Measurements from ENCODE around the gene PPFIA2. TPM values are rescaled to one million over a fixed set of nuclear protein-coding genes. Genes with fewer than 3 reads are reported as not detected.
"Not testable (repeated sequence)": the region's sequence is repeated elsewhere in the genome, so short reads cannot be mapped to it uniquely, and the experiment has no call there.

PPFIA2 gene
- total RNA-seq, 3 donors from 2014 or later = not detected

GRCh38 chr12:81617915-81618314, 141.2 kb downstream of the PPFIA2 start:
- no peak for ATAC-seq
- H3K36me3 Mint-ChIP-seq (ENCODE audit: insufficient read depth) = no peaks in the 10 kb centered on the region
- no peak overlapping the region for H3K4me3 Mint-ChIP-seq
- H3K4me1 Mint-ChIP-seq (ENCODE audit: low read depth) = no peaks in the 10 kb centered on the region
- no peaks in the 10 kb centered on the region for H3K9me3 Mint-ChIP-seq
- no peak for DNase-seq
- H3K27me3 Mint-ChIP-seq (ENCODE audit: low read depth) = no peaks in the 10 kb centered on the region

GRCh38 chr12:81615026-81615588, 144.0 kb downstream of the PPFIA2 start:
- DNase-seq = no peak
- Mint-ChIP-seq H3K27me3 (ENCODE audit: low read depth) (peaks cover 2% of the 10 kb centered on the region), H3K4me3 (no peak overlapping the region), H3K9me3 (no peaks in the 10 kb centered on the region), H3K4me1 (ENCODE audit: low read depth) (no peaks in the 10 kb centered on the region), H3K36me3 (ENCODE audit: insufficient read depth) (no peaks in the 10 kb centered on the region)
- no peak for ATAC-seq

GRCh38 chr12:81610955-81611889, 147.9 kb downstream of the PPFIA2 start:
- ATAC-seq (peak in 1 of 2 donors; percentile 27), DNase-seq (no peak)
- no peaks in the 10 kb centered on the region for H3K9me3 Mint-ChIP-seq
- peaks cover 2% of the 10 kb centered on the region for H3K27me3 Mint-ChIP-seq (ENCODE audit: low read depth)
- no peak overlapping the region for H3K4me3 Mint-ChIP-seq
- no peaks in the 10 kb centered on the region for H3K36me3 Mint-ChIP-seq (ENCODE audit: insufficient read depth)
- H3K4me1 Mint-ChIP-seq (ENCODE audit: low read depth) = no peaks in the 10 kb centered on the region

- H3K4me3 Mint-ChIP-seq = no peak overlapping the region
- H3K36me3 Mint-ChIP-seq (ENCODE audit: insufficient read depth) = no peaks in the 10 kb centered on the region
- H3K4me1 Mint-ChIP-seq (ENCODE audit: low read depth) = no peaks in the 10 kb centered on the region
Observed at GRCh38 chr12:81597928-81598604, 161.1 kb downstream of the PPFIA2 start.

DNA sequence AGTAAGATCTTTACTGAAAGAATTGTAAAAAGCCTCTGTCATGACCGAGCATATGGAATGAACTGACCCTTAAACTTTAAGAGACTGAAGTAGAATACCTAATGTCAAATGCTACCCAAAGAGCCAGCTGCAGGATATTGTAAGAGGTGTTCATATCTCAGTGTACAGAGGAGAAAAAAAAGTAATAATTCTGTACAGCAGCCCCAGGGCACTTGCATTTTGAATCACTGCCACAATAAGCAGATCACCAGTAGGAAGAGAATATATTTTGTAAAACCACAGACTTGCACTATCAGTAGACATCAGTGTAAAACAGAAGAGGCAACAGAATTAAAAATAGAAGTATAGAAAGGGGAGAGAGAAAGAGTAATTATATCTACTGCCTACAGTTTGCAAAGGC, 162.6 kb downstream of the PPFIA2 start:
- Mint-ChIP-seq H3K27me3 (ENCODE audit: low read depth) (no peaks in the 10 kb centered on the region), H3K36me3 (ENCODE audit: insufficient read depth) (no peaks in the 10 kb centered on the region), H3K9me3 (no peaks in the 10 kb centered on the region), H3K4me1 (ENCODE audit: low read depth) (no peaks in the 10 kb centered on the region), H3K4me3 (no peak overlapping the region)
- ATAC-seq (no peak), DNase-seq (no peak)

More at GRCh38 chr12:81597928-81598604, 161.1 kb downstream of the PPFIA2 start:
- H3K9me3 Mint-ChIP-seq = no peaks in the 10 kb centered on the region
- H3K27me3 Mint-ChIP-seq (ENCODE audit: low read depth) = no peaks in the 10 kb centered on the region
- DNase-seq (no peak), ATAC-seq (no peak)

- no peaks in the 10 kb centered on the region for H3K4me1 Mint-ChIP-seq (ENCODE audit: low read depth)
- ATAC-seq (no peak), DNase-seq (no peak)
- no peaks in the 10 kb centered on the region for H3K36me3 Mint-ChIP-seq (ENCODE audit: insufficient read depth)
- peaks cover 6% of the 10 kb centered on the region for H3K9me3 Mint-ChIP-seq
- H3K4me3 Mint-ChIP-seq = no peak overlapping the region
- no peaks in the 10 kb centered on the region for H3K27me3 Mint-ChIP-seq (ENCODE audit: low read depth)
Observed at GRCh38 chr12:81591256-81591655, 167.9 kb downstream of the PPFIA2 start.

DNA sequence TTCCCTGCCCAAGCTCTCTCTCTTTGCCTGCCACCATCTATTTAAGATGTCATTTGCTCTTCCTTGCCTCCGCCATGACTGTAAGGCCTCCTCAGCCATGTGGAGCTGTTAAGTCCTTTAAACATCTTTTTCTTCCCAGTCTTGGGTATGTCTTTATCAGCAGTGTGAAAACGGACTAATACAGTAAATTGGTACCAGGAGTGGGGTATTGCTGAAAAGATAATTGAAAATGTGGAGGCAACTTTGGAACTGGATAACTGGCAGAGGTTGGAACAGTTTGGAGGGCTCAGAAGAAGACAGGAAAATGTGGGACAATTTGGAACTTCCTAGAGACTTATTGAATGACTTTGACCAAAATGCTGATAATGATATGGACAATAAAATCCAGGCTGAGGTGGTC, 168.4 kb downstream of the PPFIA2 start:
- not testable (repeated sequence) for H3K4me1 Mint-ChIP-seq (ENCODE audit: low read depth); DNase-seq; H3K9me3 Mint-ChIP-seq; ATAC-seq; H3K36me3 Mint-ChIP-seq (ENCODE audit: insufficient read depth); H3K27me3 Mint-ChIP-seq (ENCODE audit: low read depth); H3K4me3 Mint-ChIP-seq

DNA sequence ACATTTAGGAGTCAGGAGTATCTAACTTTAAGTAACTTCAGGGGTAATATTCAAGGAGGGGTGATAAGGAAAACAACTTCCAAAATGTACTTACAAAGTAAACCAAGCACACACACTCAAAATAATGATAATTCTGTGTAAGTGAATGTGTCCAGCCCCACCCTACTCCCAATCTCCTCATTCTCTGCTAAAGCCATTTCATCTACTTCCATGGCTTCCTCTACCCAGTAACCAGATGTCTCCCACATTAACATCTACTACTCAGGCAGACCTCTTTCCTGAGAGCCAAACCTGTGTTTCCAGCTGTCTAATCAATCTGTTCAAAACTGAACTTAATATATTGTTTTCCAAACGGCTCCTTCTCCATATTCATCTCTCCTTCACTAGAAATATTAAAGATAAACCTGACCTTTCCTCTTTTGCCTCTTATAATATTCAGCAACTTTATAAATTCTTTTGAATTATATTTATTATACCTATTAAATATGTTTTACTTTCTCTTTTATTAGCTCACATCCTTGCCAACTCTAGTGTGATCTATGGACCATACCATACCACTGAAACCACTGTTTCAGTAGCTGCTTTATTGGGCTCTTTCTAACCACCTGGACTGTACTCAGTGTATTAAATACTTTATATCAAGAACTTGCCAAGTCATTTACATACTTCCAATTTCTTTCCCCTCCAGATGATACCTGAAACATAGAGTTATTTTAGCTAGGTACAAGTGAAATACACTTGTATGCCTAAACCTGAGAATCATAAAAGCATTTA, 170.7 kb downstream of the PPFIA2 start:
- ATAC-seq (no peak), DNase-seq (no peak)
- Mint-ChIP-seq H3K4me1 (ENCODE audit: low read depth) (no peaks in the 10 kb centered on the region), H3K4me3 (no peak overlapping the region), H3K27me3 (ENCODE audit: low read depth) (no peaks in the 10 kb centered on the region), H3K36me3 (ENCODE audit: insufficient read depth) (no peaks in the 10 kb centered on the region), H3K9me3 (peaks cover 6% of the 10 kb centered on the region)

DNA sequence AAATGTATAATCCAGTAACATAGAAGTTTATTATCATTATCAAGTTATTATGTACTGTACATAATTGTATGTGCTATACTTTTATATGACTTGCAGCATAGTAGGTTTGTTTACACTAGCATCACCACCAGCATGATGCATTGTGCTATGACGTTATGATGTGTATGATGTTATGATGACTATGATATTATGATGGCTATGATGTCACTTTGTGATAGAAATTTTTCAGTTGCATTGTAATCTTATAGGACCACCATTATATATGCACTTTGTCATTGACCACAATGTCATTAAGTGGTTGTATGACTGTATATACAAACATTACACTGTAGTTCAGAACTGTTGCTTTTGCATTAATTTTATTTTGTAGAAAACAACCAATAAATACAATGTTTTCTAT, 173.4 kb downstream of the PPFIA2 start:
- Mint-ChIP-seq H3K9me3 (peaks cover 4% of the 10 kb centered on the region), H3K36me3 (ENCODE audit: insufficient read depth) (no peaks in the 10 kb centered on the region), H3K27me3 (ENCODE audit: low read depth) (no peaks in the 10 kb centered on the region), H3K4me3 (no peak overlapping the region), H3K4me1 (ENCODE audit: low read depth) (no peaks in the 10 kb centered on the region)
- DNase-seq (no peak), ATAC-seq (no peak)

- H3K4me1 Mint-ChIP-seq (ENCODE audit: low read depth) = no peaks in the 10 kb centered on the region
- no peak for DNase-seq
- no peaks in the 10 kb centered on the region for H3K36me3 Mint-ChIP-seq (ENCODE audit: insufficient read depth)
- H3K9me3 Mint-ChIP-seq = no peaks in the 10 kb centered on the region
- H3K4me3 Mint-ChIP-seq = no peak overlapping the region
- no peak for ATAC-seq
- no peaks in the 10 kb centered on the region for H3K27me3 Mint-ChIP-seq (ENCODE audit: low read depth)
Observed at GRCh38 chr12:81573228-81573627, 185.9 kb downstream of the PPFIA2 start.

GRCh38 chr12:81572411-81572810, 186.7 kb downstream of the PPFIA2 start:
- H3K4me1 Mint-ChIP-seq (ENCODE audit: low read depth) = no peaks in the 10 kb centered on the region
- H3K27me3 Mint-ChIP-seq (ENCODE audit: low read depth) = no peaks in the 10 kb centered on the region
- no peak for DNase-seq
- H3K9me3 Mint-ChIP-seq = no peaks in the 10 kb centered on the region
- no peak overlapping the region for H3K4me3 Mint-ChIP-seq
- no peaks in the 10 kb centered on the region for H3K36me3 Mint-ChIP-seq (ENCODE audit: insufficient read depth)
- ATAC-seq = no peak

DNA sequence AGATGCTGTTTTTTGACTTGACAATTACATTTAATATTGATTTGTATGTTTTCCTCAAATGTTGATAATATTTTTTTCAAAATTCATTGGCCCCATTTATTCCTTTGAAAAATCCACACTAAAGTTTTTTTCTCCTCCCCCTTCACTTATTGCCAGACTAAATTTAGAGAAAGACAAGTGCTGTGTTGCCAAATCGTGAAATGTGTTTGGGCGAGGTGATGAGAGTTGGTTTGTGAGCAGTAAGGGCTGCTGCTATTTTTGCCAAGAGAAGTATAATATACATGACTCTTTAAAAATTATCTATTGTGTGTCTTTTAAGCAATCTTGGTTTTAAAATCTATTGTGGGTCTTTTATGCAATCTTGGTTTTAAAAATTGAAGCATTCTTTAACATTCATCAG, 188.9 kb downstream of the PPFIA2 start:
- no peak overlapping the region for H3K4me3 Mint-ChIP-seq
- DNase-seq = no peak
- H3K9me3 Mint-ChIP-seq = no peaks in the 10 kb centered on the region
- H3K4me1 Mint-ChIP-seq (ENCODE audit: low read depth) = no peaks in the 10 kb centered on the region
- H3K36me3 Mint-ChIP-seq (ENCODE audit: insufficient read depth) = no peaks in the 10 kb centered on the region
- H3K27me3 Mint-ChIP-seq (ENCODE audit: low read depth) = no peaks in the 10 kb centered on the region
- no peak for ATAC-seq

- H3K36me3 Mint-ChIP-seq (ENCODE audit: insufficient read depth) = no peaks in the 10 kb centered on the region
- H3K27me3 Mint-ChIP-seq (ENCODE audit: low read depth) = no peaks in the 10 kb centered on the region
- no peak overlapping the region for H3K4me3 Mint-ChIP-seq
- no peaks in the 10 kb centered on the region for H3K4me1 Mint-ChIP-seq (ENCODE audit: low read depth)
- no peak for DNase-seq
- no peaks in the 10 kb centered on the region for H3K9me3 Mint-ChIP-seq
- ATAC-seq = no peak
Observed at GRCh38 chr12:81564237-81564636, 194.9 kb downstream of the PPFIA2 start.

DNA sequence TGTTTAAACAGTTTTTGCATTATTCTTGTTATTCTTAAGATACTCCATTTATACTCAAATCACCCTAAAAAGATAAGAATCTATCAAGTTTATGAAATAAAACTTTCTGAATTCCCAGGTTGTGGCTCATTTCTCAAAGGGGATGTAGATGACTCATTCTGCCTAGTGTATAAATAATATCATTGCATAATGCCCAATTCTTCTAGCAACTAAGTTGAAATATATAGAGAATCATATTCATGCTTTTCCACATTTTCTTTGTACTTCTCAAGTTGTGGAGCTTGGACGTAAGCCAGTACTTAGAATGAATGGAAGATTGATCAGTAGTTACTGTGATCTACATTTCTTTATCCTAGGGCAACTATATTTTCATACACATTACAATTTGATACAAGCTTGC, 201.1 kb downstream of the PPFIA2 start:
- DNase-seq (no peak), ATAC-seq (no peak)
- H3K36me3 Mint-ChIP-seq (ENCODE audit: insufficient read depth) = no peaks in the 10 kb centered on the region
- no peaks in the 10 kb centered on the region for H3K27me3 Mint-ChIP-seq (ENCODE audit: low read depth)
- no peak overlapping the region for H3K4me3 Mint-ChIP-seq
- H3K9me3 Mint-ChIP-seq = no peaks in the 10 kb centered on the region
- no peaks in the 10 kb centered on the region for H3K4me1 Mint-ChIP-seq (ENCODE audit: low read depth)
